NB4 (cell line): Measurements from ENCODE around the gene ZFP92.

Experiments
- DNase-seq: peaks from one replicate; pipeline ENCODE4 v3.0.0; 2010; ENCODE audit warnings: low read depth
- H3K4me3 ChIP-seq: one replicate; pipeline ENCODE4 v1.5.1; 2011; ENCODE audit warnings: mild to moderate bottlenecking, low read depth, low read length, moderate library complexity
- CTCF ChIP-seq: IDR thresholded peaks from one replicate; pipeline ENCODE4 v1.5.1; 2012; ENCODE audit warnings: low read depth, low read length
- MAX ChIP-seq: IDR thresholded peaks from 2 replicates; pipeline ENCODE4 v1.6.1; 2011; ENCODE audit warnings: low read depth, low read length
- MYC ChIP-seq: IDR thresholded peaks from 2 replicates; pipeline ENCODE4 v1.6.1; 2011; ENCODE audit warnings: low read depth, low read length
- POLR2A ChIP-seq: IDR thresholded peaks from 2 replicates; pipeline ENCODE4 v1.6.1; 2011; ENCODE audit warnings: mild to moderate bottlenecking; ENCODE audit not compliant: insufficient read length; ENCODE audit errors: extremely low read depth

Gene ZFP92

DNA sequence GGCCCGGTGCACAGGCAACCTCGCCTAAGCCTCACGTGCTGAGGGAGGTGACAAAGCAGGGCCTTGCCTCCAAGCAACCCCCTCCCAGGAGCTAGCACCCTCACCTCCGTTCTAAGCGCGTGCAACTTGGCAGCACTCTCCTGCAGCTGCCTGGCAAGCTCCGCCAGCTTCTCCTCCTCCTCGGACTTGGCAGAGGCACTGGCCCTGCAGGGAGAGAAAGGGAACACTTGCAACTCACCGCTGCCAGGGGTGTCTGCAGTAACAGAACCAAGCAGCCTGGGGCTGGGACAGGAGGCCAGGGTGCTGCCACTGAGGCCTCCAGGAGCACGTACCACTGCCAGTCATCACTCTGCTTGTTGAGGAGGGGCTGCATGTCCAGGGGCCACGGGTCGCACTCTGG lies 44.9 kb downstream of the ZFP92 start:
- no peak for DNase-seq
- no peak for TF ChIP-seq MAX
- TF ChIP-seq MYC = no peak
- TF ChIP-seq CTCF = no peak
- no peak for TF ChIP-seq POLR2A
- H3K4me3 ChIP-seq = no peak overlapping the region

GRCh38 chrX:153456704-153457103 lies 45.4 kb downstream of the ZFP92 start:
- H3K4me3 ChIP-seq = no peak overlapping the region
- DNase-seq = no peak
- no peak for TF ChIP-seq MYC

- no peak overlapping the region for H3K4me3 ChIP-seq
- DNase-seq = no peak
- no peak for TF ChIP-seq MYC
- TF ChIP-seq CTCF = no peak
- no peak for TF ChIP-seq POLR2A
- no peak for TF ChIP-seq MAX
Measured at GRCh38 chrX:153457136-153457825, 46.0 kb downstream of the ZFP92 start.

- H3K4me3 ChIP-seq = no peak overlapping the region
- no peak for TF ChIP-seq MYC
- no peak for TF ChIP-seq MAX
- TF ChIP-seq POLR2A = no peak
- no peak for TF ChIP-seq CTCF
- DNase-seq = no peak
Measured at GRCh38 chrX:153457827-153458466, 46.7 kb downstream of the ZFP92 start.

GRCh38 chrX:153458476-153458875 lies 47.2 kb downstream of the ZFP92 start:
- H3K4me3 ChIP-seq = no peak overlapping the region
- no peak for DNase-seq
- TF ChIP-seq MAX (no peak), MYC (no peak), POLR2A (no peak), CTCF (no peak)

DNA sequence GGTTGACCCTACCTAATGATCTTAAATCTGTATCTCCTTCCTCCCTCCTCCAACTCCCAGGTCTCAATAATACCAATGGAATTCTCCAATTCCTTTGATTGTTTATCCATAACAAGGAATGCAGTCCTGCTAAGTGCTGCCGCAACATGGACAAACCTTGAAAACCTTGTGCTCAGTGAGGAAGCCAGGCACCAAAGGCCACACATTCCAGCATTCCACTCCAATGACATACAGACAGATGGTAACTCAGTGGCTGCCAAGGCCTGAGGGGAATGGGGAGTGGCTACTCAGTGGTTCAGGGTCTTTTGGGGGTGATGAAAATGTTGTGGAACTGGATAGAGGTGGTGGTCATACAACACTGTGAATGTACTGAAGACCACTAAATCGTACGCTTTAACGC lies 48.7 kb downstream of the ZFP92 start:
- H3K4me3 ChIP-seq = no peak overlapping the region
- TF ChIP-seq MYC (no peak), POLR2A (no peak), MAX (no peak), CTCF (no peak)
- no peak for DNase-seq
